Activated CD4-positive, alpha-beta T cell treated with anti-CD3 and anti-CD28 coated beads, Interleukin-2, Interleukin-6, amounts not matched to agents 100 ng/mL and 50 ng/mL, durations not matched to agents 16 hours and 8 hours (primary cell): ENCODE results near the gene SCEL.
"Not testable (repeated sequence)": the region's sequence is repeated elsewhere in the genome, so short reads cannot be mapped to it uniquely, and the experiment has no call there.

Experiments
- DNase-seq: peaks from one replicate; pipeline ENCODE4 v3.0.0-alpha.2; 2020

Gene SCEL

GRCh38 chr13:77535448-77535847, at the start of gene SCEL:
SCEL (plus strand) TSS chr13:77535706; CDS start chr13:77555876, 20,170 bp downstream.
- DNase-seq: no peak

GRCh38 chr13:77489566-77490337, 45.8 kb upstream of the SCEL start:
- no peak for DNase-seq

- peak; percentile 6 for DNase-seq
Measured at GRCh38 chr13:77492982-77493381, 42.5 kb upstream of the SCEL start.

- no peak for DNase-seq
Measured at GRCh38 chr13:77494226-77494625, 41.3 kb upstream of the SCEL start.

GRCh38 chr13:77497350-77497749, 38.2 kb upstream of the SCEL start:
- no peak for DNase-seq

GRCh38 chr13:77497835-77498234, 37.7 kb upstream of the SCEL start:
- DNase-seq: no peak

GRCh38 chr13:77502104-77502720, 33.3 kb upstream of the SCEL start:
- no peak for DNase-seq

GRCh38 chr13:77503398-77503797, 32.1 kb upstream of the SCEL start:
- no peak for DNase-seq

GRCh38 chr13:77506874-77507273, 28.6 kb upstream of the SCEL start:
- DNase-seq: no peak

- DNase-seq: no peak
Measured at GRCh38 chr13:77507931-77508776, 27.4 kb upstream of the SCEL start.

- DNase-seq: no peak
Measured at GRCh38 chr13:77508959-77509620, 26.4 kb upstream of the SCEL start.

GRCh38 chr13:77510156-77510555, 25.4 kb upstream of the SCEL start:
- no peak for DNase-seq

- no peak for DNase-seq
Measured at GRCh38 chr13:77511552-77511951, 24.0 kb upstream of the SCEL start.

- DNase-seq: no peak
Measured at GRCh38 chr13:77513719-77514335, 21.7 kb upstream of the SCEL start.

- DNase-seq: no peak
Measured at GRCh38 chr13:77514336-77514726, 21.2 kb upstream of the SCEL start.

- no peak for DNase-seq
Measured at GRCh38 chr13:77515785-77516184, 19.7 kb upstream of the SCEL start.

- DNase-seq: peak; percentile 52
Measured at GRCh38 chr13:77516342-77516789, 19.1 kb upstream of the SCEL start.

GRCh38 chr13:77518266-77518665, 17.2 kb upstream of the SCEL start:
- no peak for DNase-seq

GRCh38 chr13:77519396-77519795, 16.1 kb upstream of the SCEL start:
- DNase-seq: not testable (repeated sequence)

- DNase-seq: no peak
Measured at GRCh38 chr13:77519808-77520207, 15.7 kb upstream of the SCEL start.

GRCh38 chr13:77521194-77521593, 14.3 kb upstream of the SCEL start:
- DNase-seq: no peak

GRCh38 chr13:77521595-77522367, 13.7 kb upstream of the SCEL start:
- no peak for DNase-seq
